ENCODE results near the gene FANCC. TPM values are rescaled to one million over a fixed set of nuclear protein-coding genes. Genes with fewer than 3 reads are reported as not detected.
A peak's percentile ranks its signal among the peaks of the same experiment; 100 is the strongest.

Gene FANCC
- total RNA-seq, 1 donor from 2014 or later = 7.9 TPM

DNA sequence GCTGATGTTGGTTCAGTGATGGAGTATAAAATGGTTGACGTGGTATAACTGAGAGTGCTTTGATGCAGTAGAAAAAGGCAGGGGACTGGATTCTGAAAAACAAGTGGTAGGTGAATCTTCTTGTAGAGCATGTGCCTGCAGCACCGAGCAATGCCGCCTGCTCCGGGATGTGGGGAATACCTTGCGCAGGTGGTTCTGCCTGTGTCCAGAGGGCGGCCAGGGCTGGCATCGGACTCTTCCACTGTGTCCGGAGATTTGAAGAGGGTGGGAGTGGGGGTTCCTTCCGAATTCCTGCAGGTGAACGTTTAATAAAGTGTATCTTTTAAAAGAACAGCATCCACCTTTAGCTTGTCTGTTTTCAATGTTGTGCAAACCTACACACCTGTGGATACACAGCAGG is 238.0 kb downstream of the FANCC start:
- Histone ChIP-seq H3K36me3 (ENCODE audit: insufficient read depth, low read length) (peaks cover 36% of the 10 kb centered on the region), H3K27me3 (ENCODE audit: insufficient read depth, low read length) (no peaks in the 10 kb centered on the region), H4K20me1 (ENCODE audit: insufficient read depth, low read length) (peaks cover 99% of the 10 kb centered on the region), H2AFZ (ENCODE audit: low read depth, low read length) (no peak overlapping the region), H3K4me2 (ENCODE audit: low read length) (no peak overlapping the region), H3K27ac (ENCODE audit: low read depth, low read length) (no peak overlapping the region), H3K79me2 (ENCODE audit: insufficient read depth, low read length) (peaks cover 94% of the 10 kb centered on the region), H3K4me3 (ENCODE audit: insufficient read depth, low read depth, low read length) (no peak overlapping the region), H3K4me1 (ENCODE audit: insufficient read depth, low read length) (peaks cover 17% of the 10 kb centered on the region), H3K9ac (ENCODE audit: low read length) (no peak overlapping the region), H3K9me3 (ENCODE audit: insufficient read depth, low read depth, low read length) (no peaks in the 10 kb centered on the region)
- H3K9me3 Mint-ChIP-seq (ENCODE audit: unreplicated experiment) = no peaks in the 10 kb centered on the region
- H3K4me3 Mint-ChIP-seq (ENCODE audit: unreplicated experiment) = peak overlapping the region; percentile 4
- H3K4me1 Mint-ChIP-seq (ENCODE audit: low read depth, unreplicated experiment) = peaks cover 32% of the 10 kb centered on the region
- no peak for TF ChIP-seq CTCF (IDR thresholded peaks at IDR 0.05; ENCODE audit: insufficient read depth, low read depth, low read length)
- no peak for TF ChIP-seq EZH2 (IDR thresholded peaks at IDR 0.05; ENCODE audit: insufficient read depth, low read length)
- peaks cover 52% of the 10 kb centered on the region for H3K36me3 Mint-ChIP-seq (ENCODE audit: low read depth, unreplicated experiment)
- FAIRE-seq (no peak), DNase-seq (ENCODE audit: low read depth) (no peak)
- H3K27ac Mint-ChIP-seq (ENCODE audit: unreplicated experiment) = peak overlapping the region; percentile 2
- H3K27me3 Mint-ChIP-seq (ENCODE audit: low read depth, unreplicated experiment) = no peaks in the 10 kb centered on the region

GRCh38 chr9:95078939-95079338 is 238.6 kb downstream of the FANCC start:
- Histone ChIP-seq H3K27me3 (ENCODE audit: insufficient read depth, low read length) (no peaks in the 10 kb centered on the region), H4K20me1 (ENCODE audit: insufficient read depth, low read length) (peaks cover 99% of the 10 kb centered on the region), H3K79me2 (ENCODE audit: insufficient read depth, low read length) (peaks cover 96% of the 10 kb centered on the region), H3K36me3 (ENCODE audit: insufficient read depth, low read length) (peaks cover 36% of the 10 kb centered on the region), H3K4me2 (ENCODE audit: low read length) (no peak overlapping the region), H3K27ac (ENCODE audit: low read depth, low read length) (no peak overlapping the region), H3K9ac (ENCODE audit: low read length) (no peak overlapping the region), H2AFZ (ENCODE audit: low read depth, low read length) (no peak overlapping the region), H3K9me3 (ENCODE audit: insufficient read depth, low read depth, low read length) (no peaks in the 10 kb centered on the region), H3K4me1 (ENCODE audit: insufficient read depth, low read length) (peaks cover 17% of the 10 kb centered on the region), H3K4me3 (ENCODE audit: insufficient read depth, low read depth, low read length) (no peak overlapping the region)
- DNase-seq (ENCODE audit: low read depth) (no peak), FAIRE-seq (no peak)
- Mint-ChIP-seq H3K4me3 (ENCODE audit: unreplicated experiment) (no peak overlapping the region), H3K9me3 (ENCODE audit: unreplicated experiment) (no peaks in the 10 kb centered on the region), H3K36me3 (ENCODE audit: low read depth, unreplicated experiment) (peaks cover 53% of the 10 kb centered on the region), H3K27me3 (ENCODE audit: low read depth, unreplicated experiment) (no peaks in the 10 kb centered on the region), H3K4me1 (ENCODE audit: low read depth, unreplicated experiment) (peaks cover 32% of the 10 kb centered on the region), H3K27ac (ENCODE audit: unreplicated experiment) (no peak overlapping the region)
- TF ChIP-seq CTCF (IDR thresholded peaks at IDR 0.05; ENCODE audit: insufficient read depth, low read depth, low read length) (no peak), EZH2 (IDR thresholded peaks at IDR 0.05; ENCODE audit: insufficient read depth, low read length) (no peak)

GRCh38 chr9:95078511-95078910 is 239.0 kb downstream of the FANCC start:
- Mint-ChIP-seq H3K9me3 (ENCODE audit: unreplicated experiment) (no peaks in the 10 kb centered on the region), H3K4me1 (ENCODE audit: low read depth, unreplicated experiment) (peaks cover 32% of the 10 kb centered on the region), H3K27me3 (ENCODE audit: low read depth, unreplicated experiment) (no peaks in the 10 kb centered on the region), H3K4me3 (ENCODE audit: unreplicated experiment) (no peak overlapping the region), H3K27ac (ENCODE audit: unreplicated experiment) (no peak overlapping the region), H3K36me3 (ENCODE audit: low read depth, unreplicated experiment) (peaks cover 54% of the 10 kb centered on the region)
- no peaks in the 10 kb centered on the region for H3K27me3 ChIP-seq (ENCODE audit: insufficient read depth, low read length)
- H3K9me3 ChIP-seq (ENCODE audit: insufficient read depth, low read depth, low read length) = no peaks in the 10 kb centered on the region
- H3K4me2 ChIP-seq (ENCODE audit: low read length) = no peak overlapping the region
- H2AFZ ChIP-seq (ENCODE audit: low read depth, low read length) = no peak overlapping the region
- H3K4me1 ChIP-seq (ENCODE audit: insufficient read depth, low read length) = peaks cover 17% of the 10 kb centered on the region
- FAIRE-seq = no peak
- peaks cover 98% of the 10 kb centered on the region for H3K79me2 ChIP-seq (ENCODE audit: insufficient read depth, low read length)
- no peak overlapping the region for H3K27ac ChIP-seq (ENCODE audit: low read depth, low read length)
- peaks cover 99% of the 10 kb centered on the region for H4K20me1 ChIP-seq (ENCODE audit: insufficient read depth, low read length)
- TF ChIP-seq EZH2 (IDR thresholded peaks at IDR 0.05; ENCODE audit: insufficient read depth, low read length) = no peak
- TF ChIP-seq CTCF (IDR thresholded peaks at IDR 0.05; ENCODE audit: insufficient read depth, low read depth, low read length) = no peak
- no peak overlapping the region for H3K4me3 ChIP-seq (ENCODE audit: insufficient read depth, low read depth, low read length)
- H3K36me3 ChIP-seq (ENCODE audit: insufficient read depth, low read length) = peaks cover 32% of the 10 kb centered on the region
- no peak for DNase-seq (ENCODE audit: low read depth)
- no peak overlapping the region for H3K9ac ChIP-seq (ENCODE audit: low read length)
